HEK293T (cell line): ENCODE data around the gene RAB6B.

Experiments
- CTBP1 ChIP-seq: fragments of 450-650 bp; IDR thresholded peaks from 2 replicates; pipeline ENCODE4 v1.6.1; 2016; ENCODE audit warnings: borderline replicate concordance
- HDGF ChIP-seq: fragments of 450-650 bp; IDR thresholded peaks from 2 replicates; pipeline ENCODE4 v1.6.1; 2017; ENCODE audit warnings: antibody characterized with exemption, borderline replicate concordance
- L3MBTL2 ChIP-seq: fragments of 450-650 bp; conservative IDR thresholded peaks from 2 replicates; pipeline ENCODE4 v1.6.1; 2016; ENCODE audit warnings: mild to moderate bottlenecking

- TF ChIP-seq HDGF (no peak), CTBP1 (no peak), L3MBTL2 (no peak)
Observed at GRCh38 chr3:133935843-133936769, 40.4 kb upstream of the RAB6B start.
